Measurements from ENCODE around the gene CRYAB.

DNA sequence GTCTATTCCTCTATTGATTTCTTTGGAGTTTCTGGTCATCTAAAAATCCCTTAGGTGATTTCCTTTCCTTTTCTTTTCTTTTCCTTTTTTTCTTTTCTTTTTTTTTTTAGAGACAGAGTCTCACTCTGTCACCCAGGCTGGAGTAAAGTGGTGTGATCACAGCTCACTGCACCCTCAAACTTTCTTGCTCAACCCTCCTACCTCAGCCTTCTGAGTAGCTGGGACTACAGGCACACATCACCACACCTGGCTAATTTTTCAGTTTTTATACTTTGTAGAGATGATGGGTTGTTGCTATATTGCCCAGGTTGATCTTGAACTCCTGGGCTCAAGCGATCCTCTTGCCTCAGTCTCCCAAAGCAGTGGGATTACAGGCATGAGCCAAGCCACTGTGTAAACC is 5.2 kb upstream of the CRYAB start:
- TF ChIP-seq, protein P1, sequence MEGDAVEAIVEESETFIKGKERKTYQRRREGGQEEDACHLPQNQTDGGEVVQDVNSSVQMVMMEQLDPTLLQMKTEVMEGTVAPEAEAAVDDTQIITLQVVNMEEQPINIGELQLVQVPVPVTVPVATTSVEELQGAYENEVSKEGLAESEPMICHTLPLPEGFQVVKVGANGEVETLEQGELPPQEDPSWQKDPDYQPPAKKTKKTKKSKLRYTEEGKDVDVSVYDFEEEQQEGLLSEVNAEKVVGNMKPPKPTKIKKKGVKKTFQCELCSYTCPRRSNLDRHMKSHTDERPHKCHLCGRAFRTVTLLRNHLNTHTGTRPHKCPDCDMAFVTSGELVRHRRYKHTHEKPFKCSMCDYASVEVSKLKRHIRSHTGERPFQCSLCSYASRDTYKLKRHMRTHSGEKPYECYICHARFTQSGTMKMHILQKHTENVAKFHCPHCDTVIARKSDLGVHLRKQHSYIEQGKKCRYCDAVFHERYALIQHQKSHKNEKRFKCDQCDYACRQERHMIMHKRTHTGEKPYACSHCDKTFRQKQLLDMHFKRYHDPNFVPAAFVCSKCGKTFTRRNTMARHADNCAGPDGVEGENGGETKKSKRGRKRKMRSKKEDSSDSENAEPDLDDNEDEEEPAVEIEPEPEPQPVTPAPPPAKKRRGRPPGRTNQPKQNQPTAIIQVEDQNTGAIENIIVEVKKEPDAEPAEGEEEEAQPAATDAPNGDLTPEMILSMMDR (IDR thresholded peaks at IDR 0.05) = no peak
- no peak for TF ChIP-seq POLR2A (IDR thresholded peaks at IDR 0.05)
